ENCODE measurements around the gene SLC6A18. TPM values are rescaled to one million over a fixed set of nuclear protein-coding genes. Genes with fewer than 3 reads are reported as not detected.

Gene SLC6A18
- total RNA-seq, 1 donor from 2014 or later, result not detected

DNA sequence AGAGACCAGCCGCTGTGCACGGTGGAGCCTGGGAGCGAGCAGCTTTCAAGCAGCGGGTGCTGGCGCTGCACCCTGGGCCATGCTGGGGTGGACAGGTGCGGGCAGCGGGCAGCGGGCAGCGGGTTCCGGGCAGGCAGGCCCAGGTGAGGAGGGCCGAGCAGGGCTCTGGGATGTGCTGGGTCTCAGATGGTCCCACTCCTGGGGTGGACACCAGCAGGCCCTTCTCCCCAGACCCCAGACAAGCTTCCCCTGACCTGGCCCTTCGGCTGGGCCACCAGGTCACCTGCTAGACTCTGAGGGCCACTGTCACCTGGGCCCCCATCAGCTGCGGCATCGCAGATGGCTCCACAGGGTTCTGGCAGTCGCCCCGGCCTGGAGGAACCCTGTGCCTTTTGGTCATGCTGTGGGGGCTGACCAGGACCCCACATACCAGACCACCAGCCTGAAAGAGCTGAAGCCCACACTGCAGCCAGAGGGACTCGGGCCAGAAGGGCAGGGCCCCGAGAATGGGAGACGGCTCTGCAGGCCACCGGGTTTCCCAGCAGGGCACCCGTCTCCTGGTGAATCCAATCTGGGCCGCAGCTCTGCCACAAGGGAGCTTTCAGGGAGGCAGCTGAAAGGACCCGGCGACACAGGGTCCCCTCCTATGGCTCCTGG lies 21.7 kb upstream of the SLC6A18 start:
- no peak overlapping the region for H3K4me3 ChIP-seq (ENCODE audit: low read depth, low read length)
- TF ChIP-seq, protein P1, sequence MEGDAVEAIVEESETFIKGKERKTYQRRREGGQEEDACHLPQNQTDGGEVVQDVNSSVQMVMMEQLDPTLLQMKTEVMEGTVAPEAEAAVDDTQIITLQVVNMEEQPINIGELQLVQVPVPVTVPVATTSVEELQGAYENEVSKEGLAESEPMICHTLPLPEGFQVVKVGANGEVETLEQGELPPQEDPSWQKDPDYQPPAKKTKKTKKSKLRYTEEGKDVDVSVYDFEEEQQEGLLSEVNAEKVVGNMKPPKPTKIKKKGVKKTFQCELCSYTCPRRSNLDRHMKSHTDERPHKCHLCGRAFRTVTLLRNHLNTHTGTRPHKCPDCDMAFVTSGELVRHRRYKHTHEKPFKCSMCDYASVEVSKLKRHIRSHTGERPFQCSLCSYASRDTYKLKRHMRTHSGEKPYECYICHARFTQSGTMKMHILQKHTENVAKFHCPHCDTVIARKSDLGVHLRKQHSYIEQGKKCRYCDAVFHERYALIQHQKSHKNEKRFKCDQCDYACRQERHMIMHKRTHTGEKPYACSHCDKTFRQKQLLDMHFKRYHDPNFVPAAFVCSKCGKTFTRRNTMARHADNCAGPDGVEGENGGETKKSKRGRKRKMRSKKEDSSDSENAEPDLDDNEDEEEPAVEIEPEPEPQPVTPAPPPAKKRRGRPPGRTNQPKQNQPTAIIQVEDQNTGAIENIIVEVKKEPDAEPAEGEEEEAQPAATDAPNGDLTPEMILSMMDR (IDR thresholded peaks at IDR 0.05; ENCODE audit: insufficient read depth, low read length, poor library complexity, severe bottlenecking), result no peak
- H3K27me3 ChIP-seq (ENCODE audit: control insufficient read depth, insufficient read depth, low read length), result peaks cover 27% of the 10 kb centered on the region
- no peaks in the 10 kb centered on the region for H3K36me3 ChIP-seq (ENCODE audit: control insufficient read depth, insufficient read depth, low read length)
- DNase-seq (ENCODE audit: low read depth), result no peak

DNA sequence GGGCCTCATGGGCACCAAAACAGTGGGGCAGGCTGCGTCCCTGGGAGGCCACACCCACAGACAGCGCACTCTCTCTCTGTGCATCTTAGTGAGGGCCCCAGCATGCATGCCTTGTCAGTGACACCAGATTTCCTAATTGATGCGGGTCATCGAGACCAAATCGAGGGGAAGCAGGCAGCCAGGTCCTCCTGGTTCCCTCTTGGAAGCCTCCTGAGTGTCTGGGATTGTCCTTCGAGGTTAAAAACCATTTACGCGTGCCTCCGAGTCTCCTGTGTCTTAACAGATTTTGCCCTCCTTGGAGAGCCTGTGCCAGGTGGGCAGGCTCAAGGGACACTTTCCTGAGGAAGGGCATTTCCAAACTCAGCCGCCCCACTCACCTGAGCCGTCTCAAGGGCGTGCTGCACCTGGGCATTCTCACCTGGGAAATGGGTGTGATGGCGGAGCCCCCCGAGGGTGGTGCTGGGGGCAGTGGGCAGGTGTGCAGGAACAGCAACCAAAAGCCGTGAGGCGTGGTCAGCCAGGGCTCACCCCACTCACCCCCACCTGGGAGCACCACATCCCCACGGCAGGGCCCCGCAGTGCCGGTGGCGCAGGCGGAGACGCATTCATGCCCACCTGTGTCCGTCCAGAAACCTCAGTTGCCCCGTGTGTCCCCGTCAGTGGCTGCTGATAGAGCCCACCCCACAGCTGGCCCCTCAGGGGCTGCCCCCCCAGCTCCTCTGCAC lies 21.1 kb upstream of the SLC6A18 start:
- TF ChIP-seq, protein P1 (IDR thresholded peaks at IDR 0.05; ENCODE audit: insufficient read depth, low read length, poor library complexity, severe bottlenecking), result no peak
- Histone ChIP-seq H3K4me3 (ENCODE audit: low read depth, low read length) (no peak overlapping the region), H3K27me3 (ENCODE audit: control insufficient read depth, insufficient read depth, low read length) (peaks cover 28% of the 10 kb centered on the region), H3K36me3 (ENCODE audit: control insufficient read depth, insufficient read depth, low read length) (no peaks in the 10 kb centered on the region)
- DNase-seq (ENCODE audit: low read depth), result no peak

DNA sequence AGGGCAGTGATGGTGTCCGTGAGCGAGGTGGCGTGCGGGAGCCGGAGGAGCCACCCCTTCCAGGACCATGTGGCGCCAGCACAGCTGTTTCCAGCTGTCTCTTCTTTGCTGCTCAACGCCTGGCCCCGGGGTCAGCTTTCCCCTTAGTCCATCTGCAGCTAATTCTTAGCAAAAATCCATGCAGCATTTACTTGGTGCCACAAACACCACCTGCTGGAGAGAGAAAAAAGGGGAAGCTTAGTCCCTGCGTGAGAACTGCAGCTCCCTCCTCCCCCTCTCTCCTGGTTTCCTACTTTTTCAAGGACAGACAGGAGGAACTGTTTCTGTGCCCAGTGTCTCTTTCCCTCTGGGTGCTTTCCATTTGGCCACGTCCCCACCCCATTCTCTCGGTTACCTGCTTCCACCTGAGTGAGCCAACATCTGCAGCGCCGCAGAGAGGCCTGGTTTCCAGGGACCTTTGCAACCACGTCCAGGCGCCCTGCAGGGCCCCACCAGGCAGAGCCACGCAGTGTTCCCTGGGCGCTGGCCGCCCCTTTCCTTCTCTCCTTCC lies 20.4 kb upstream of the SLC6A18 start:
- Histone ChIP-seq H3K36me3 (ENCODE audit: control insufficient read depth, insufficient read depth, low read length) (no peaks in the 10 kb centered on the region), H3K4me3 (ENCODE audit: low read depth, low read length) (no peak overlapping the region), H3K27me3 (ENCODE audit: control insufficient read depth, insufficient read depth, low read length) (peaks cover 30% of the 10 kb centered on the region)
- TF ChIP-seq, protein P1 (IDR thresholded peaks at IDR 0.05; ENCODE audit: insufficient read depth, low read length, poor library complexity, severe bottlenecking), result peak; percentile 30
- no peak for DNase-seq (ENCODE audit: low read depth)

DNA sequence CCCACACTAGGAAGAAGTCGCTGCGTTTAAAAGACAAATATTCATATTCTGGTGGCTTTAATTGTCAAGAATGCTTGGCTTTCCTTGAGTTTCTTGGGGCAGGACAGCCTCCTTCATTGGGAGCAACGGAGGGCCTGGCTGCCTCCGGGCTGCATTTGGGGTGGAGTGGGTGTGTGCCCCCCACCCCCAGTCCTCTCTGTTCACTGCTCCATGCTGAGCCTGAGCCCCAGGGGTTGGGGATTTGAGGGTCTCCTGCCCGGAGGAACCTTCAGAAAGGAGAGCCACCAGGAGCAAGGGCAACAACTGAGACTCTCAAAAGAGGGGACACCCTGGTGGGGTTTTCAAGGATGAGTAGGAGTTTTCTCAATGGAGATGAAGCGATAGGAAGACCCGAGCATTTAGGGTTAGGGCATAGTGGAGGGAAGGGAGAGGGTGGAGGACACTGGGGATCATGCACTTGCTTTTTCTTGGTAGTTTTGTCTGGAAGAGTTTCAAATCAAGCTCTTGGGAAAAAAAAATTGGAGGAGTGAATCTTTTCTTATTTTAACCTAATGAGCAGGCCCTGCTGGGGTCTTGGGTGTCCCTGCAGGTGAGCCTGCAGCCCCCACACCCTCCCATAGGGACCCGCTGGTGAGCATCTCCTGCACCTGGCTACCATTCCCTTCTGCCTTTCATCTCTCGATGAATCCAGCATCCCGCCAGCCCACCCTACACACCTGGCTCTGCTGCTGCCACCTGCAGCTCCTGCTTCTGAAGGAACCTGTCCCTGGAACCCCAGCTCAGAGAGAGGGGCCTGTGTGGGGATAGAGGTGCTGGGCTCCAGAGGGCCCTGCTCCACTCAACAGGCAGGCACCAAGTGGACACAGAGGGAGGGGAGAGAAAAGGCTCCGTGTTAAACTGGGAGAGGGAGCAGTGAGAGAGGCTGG lies 19.7 kb upstream of the SLC6A18 start:
- Histone ChIP-seq H3K4me3 (ENCODE audit: low read depth, low read length) (no peak overlapping the region), H3K36me3 (ENCODE audit: control insufficient read depth, insufficient read depth, low read length) (no peaks in the 10 kb centered on the region), H3K27me3 (ENCODE audit: control insufficient read depth, insufficient read depth, low read length) (peaks cover 33% of the 10 kb centered on the region)
- TF ChIP-seq, protein P1 (IDR thresholded peaks at IDR 0.05; ENCODE audit: insufficient read depth, low read length, poor library complexity, severe bottlenecking), result no peak
- no peak for DNase-seq (ENCODE audit: low read depth)

DNA sequence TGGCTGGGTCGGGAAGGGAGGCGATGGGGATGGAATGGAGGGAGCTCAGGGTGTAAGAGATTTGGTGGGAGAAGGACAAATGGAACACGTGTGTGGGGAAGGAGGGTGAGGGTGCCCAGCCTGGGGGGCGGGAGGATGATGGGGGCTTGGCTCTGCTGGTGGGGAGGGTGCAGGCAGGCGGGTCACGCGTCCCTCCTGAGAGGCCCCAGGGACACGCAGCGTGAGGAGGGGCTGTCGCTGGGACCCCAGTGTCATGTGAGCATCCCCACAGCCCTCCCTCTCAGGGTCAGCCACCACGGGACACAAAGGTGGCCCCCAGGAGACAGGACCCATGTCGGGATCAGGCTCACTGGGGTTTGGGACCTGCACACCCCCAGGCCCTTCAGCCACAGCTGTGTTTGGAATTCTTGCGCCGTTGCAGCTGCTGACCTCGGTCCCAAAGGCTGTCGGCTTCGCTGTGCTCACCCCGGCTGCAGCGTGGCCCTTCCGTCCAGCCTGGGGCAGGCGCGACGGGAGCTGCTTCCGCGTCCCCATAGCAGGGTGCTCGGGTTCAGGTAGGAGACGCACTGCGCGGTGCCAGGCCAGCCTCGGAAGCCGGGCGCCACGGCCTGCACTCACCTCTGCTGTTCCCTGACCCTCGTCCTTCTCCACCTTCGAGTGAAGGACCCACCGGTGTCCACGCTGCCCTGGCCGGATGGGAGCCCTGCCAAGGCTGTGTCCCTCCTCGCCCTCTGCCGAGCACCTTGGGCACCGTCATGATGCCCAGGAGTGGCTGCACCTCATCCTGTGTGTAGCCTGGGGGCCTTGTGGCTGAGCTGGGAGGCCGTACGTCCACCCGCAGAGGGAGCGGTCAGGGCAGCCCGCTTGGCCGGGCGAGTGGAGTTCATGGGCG lies 18.4 kb upstream of the SLC6A18 start:
- peaks cover 33% of the 10 kb centered on the region for H3K27me3 ChIP-seq (ENCODE audit: control insufficient read depth, insufficient read depth, low read length)
- TF ChIP-seq, protein P1 (IDR thresholded peaks at IDR 0.05; ENCODE audit: insufficient read depth, low read length, poor library complexity, severe bottlenecking), result no peak

More for the DNA sequence above, 18.4 kb upstream of the SLC6A18 start:
- no peak for DNase-seq (ENCODE audit: low read depth)
- Histone ChIP-seq H3K36me3 (ENCODE audit: control insufficient read depth, insufficient read depth, low read length) (no peaks in the 10 kb centered on the region), H3K4me3 (ENCODE audit: low read depth, low read length) (no peak overlapping the region)

All from kidney epithelial cell (primary cell).